Tongue (tissue), 1 donor: Measurements from ENCODE around the gene TARP.
"Not testable (repeated sequence)": the region's sequence is repeated elsewhere in the genome, so short reads cannot be mapped to it uniquely, and the experiment has no call there.

Experiments used
- DNase-seq: peaks from one replicate; pipeline ENCODE4 v3.0.0-alpha.2; 2015

TARP gene

DNA sequence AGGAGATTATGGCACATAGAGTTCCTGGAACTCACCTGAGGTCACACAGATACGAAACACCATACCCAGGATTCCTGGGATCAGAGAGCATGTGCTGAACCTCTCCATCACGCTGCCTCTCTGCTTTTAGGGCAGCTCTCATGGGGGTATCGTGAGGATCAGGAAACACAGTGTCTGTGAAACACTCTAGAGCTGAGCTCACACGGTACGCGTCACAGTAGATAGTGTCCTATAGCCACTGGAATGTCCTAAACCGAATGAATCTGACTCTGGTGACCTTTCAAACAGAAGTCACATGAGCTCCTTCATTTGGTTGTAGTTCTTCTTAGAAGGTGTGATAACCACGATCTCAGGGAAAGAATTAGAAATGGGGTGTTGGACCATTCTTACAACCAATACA lies 14.3 kb downstream of the TARP start:
- DNase-seq, result not testable (repeated sequence)

DNA sequence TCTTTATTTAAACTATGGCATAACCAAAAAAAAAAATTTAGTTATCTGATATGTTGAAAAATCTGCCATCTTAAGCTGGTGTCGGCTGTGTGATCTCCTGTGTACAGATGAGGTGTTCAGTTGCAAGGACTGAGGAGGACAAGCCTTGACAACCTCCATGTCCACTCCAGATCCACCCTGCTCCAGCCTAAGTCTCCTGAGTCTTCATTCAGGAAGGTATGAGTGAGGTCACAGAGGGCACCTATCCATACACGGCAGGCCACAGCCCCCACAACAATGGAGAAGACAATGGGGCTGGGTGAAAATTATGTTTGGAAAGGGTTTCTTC lies 16.1 kb downstream of the TARP start:
- DNase-seq, result no peak

DNA sequence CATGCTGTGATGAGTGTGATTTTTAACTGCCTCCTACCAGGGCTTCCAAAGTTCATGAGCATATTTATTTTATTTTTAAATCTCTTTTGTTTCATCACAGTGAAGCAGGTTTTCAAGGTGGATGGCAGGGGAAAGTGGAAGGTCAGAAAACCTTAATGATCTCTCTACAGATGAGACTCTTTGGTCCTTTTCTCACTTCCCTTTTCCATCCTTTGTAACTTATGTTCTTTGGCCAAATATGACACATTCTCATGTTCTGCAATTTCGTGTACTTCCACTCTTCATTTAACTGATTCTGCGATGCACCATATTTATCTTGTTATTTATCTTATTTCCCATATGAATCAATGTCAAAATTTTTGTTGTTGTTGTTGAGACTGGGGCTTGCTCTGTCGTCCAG lies 23.6 kb downstream of the TARP start:
- DNase-seq, result not testable (repeated sequence)

GRCh38 chr7:38248069-38248567 lies 25.3 kb downstream of the TARP start:
- DNase-seq, result no peak

DNA sequence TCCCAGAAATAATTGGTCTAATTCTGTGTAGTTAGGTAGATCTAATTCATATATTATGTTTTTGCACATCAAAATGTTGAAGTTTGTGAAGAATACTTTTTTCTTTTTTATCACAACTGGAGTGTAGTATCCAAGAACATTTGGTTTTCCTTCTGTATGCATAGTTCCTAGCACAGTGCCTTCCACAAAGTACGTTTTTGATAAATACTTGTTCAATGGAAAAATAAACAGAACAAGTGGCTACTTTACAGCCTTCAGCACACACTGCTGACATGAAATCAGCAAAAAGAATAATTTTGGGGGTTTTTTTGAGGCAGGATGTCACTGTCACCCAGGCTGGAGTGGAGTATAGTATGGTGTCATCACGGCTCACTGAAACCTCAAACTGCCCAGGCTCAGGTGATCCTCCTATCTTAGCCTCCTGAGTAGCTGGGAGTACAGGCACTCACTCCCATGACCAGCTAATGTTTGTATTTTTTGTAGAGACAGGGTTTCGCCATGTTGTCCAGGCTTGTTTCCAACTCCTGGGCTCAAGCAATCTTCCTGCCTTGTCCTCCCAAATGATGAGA lies 27.9 kb downstream of the TARP start:
- no peak for DNase-seq

DNA sequence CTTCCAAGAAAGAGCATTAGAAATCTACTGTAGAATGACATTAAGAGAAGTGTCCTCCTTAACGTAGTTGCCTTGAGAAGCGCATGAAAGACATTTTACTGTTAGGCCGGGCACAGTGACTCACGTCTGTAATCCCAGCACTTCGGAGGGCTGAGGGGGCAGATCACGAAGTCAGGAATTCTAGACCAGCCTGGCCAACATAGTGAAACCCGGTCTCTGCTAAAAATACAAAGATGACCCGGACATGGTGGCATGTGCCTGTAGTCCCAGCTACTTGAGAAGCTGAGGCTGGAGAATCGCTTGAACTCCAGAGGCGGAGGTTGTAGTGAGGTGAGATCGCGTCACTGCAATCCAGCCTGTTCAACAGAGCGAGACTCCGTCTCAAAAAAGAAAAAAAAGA lies 28.9 kb downstream of the TARP start:
- DNase-seq, result peak; percentile 16

DNA sequence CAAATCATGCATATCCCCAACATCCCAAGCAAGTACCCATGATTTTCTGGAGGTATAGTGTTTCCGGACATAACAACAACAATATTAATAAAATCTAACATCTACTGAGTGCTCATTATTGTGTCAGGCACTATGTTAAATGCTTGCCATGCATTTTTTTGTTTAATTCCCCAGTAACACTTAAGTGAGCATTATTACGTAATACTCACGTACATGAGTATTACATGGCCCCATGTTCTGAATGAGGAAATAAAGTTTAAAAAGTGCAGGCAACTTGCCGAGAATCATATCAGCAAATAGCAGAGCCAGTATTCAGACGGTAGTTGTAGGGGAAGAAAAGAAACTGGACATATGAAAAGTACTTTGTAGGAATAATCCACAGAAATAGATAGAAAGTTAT lies 30.1 kb downstream of the TARP start:
- DNase-seq, result not testable (repeated sequence)

DNA sequence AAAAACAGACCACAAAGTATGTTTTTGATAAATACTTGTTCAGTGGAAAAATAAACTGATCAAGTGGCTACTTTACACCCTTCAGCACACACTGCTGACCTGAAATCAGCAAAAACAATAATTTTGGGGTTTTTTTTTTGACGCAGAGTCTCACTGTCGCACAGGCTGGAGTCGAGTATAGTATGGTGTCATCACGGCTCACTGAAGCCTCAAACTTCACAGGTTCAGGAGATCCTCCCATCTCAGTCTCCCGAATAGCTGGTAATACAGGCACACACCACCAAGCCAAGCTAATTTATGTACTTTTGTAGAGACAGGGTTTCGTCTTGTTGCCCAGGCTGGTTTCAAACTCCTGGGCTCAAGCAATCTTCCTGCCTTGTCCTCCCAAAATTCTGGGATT lies 30.6 kb downstream of the TARP start:
- no peak for DNase-seq

DNA sequence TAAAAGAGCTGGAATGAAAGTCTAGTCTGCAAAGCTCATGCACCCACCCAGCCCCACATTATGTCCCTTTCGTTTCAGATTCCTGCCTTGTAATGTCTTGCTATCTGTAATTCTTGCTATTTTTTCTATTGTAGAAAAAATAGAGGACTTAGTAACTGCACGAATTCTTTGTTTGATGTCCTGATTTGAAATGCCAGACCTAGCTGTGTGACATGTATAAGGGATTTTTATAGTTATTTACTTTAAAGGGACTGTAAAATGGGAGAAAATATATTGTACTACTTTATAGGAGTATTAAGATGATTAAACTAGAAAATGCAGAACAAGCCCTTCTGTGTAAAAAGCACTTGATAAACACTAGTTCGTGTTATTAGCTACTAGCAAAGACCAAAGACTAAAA lies 32.4 kb downstream of the TARP start:
- DNase-seq, result no peak

DNA sequence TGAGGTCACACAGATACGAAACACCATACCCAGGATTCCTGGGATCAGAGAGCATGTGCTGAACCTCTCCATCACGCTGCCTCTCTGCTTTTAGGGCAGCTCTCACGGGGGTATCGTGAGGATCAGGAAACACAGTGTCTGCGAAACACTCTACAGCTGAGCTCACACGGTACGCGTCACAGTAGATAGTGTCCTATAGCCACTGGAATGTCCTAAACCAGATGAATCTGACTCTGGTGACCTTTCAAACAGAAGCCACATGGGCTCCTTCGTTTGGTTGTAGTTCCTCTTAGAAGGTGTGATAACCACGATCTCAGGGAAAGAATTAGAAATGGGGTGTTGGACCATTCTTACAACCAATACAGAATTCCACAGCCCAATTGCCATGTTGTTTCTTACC lies 34.3 kb downstream of the TARP start:
- not testable (repeated sequence) for DNase-seq

GRCh38 chr7:38235606-38236005 lies 37.8 kb downstream of the TARP start:
- DNase-seq, result no peak

GRCh38 chr7:38234759-38235158 lies 38.7 kb downstream of the TARP start:
- not testable (repeated sequence) for DNase-seq

- no peak for DNase-seq
Measured at GRCh38 chr7:38232502-38233366, 40.7 kb downstream of the TARP start.

- no peak for DNase-seq
Measured at GRCh38 chr7:38229884-38230642, 43.4 kb downstream of the TARP start.

DNA sequence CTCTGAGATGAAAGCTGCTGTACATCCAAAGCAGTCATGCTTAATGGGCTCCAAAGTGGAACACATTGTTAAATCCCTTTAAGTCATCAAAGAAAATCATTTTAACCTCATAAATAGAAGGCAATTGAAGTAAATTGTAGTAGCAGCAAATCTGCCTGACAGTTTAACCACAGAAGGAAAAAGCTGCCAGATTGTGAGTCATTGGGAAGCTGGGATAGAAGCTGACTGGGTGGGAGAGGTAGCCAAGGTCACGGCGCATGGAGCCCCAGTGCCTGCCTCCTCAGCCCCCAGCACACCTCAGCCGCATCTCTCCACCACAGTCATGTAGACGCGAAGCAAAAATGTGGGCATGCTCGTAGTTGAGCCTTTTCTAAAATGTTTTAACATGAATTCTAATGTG lies 44.0 kb downstream of the TARP start:
- peak; percentile 10 for DNase-seq

DNA sequence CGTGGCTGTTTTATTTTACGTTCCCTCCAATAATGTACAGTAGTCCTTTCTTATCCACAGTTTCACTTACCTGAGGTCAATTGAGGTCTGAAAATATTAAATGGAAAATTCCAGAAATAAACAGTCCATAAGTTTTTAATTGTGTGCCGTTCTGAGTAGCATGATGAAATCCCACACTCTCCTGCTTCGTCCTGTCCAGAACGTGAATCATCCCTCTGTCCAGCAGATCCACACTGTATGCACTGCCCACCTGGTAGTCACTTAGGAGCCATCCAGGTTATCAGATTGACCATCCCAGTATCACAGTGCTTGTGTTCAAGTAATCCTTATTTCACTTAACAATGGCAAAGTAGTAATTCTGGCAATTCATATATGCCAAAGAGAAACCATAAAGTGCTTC lies 49.0 kb downstream of the TARP start:
- no peak for DNase-seq

- DNase-seq, result no peak
Measured at GRCh38 chr7:38223306-38223705, 50.1 kb downstream of the TARP start.

DNA sequence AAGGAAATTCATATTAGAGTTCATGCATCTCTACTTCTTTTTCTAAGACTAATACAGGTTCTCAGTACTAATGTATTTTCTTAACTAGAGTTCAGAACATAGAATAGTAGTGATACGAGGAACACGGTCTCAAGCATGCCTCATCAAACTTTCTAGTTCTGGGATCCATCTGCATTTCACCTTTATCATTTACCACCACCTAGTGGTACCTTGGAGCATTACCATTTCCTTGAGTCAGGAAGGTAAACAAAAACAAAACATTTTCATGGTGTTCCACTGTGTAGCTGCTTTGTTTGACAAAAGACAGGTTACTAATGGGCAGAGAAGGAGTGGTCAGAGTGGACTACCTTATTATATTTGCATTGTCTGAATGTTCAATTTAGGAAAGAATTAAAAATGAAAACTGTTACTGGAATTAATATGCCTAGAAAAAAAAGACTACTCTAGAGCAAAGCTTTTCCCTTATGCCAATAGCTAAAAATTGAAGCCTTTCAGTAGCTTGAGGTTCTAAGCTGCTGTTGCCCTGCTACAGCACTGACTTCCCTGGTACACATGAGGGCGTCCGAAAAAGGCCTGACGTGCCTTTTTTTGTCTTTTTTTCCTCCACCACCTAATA lies 50.8 kb downstream of the TARP start:
- peak; percentile 81 for DNase-seq

GRCh38 chr7:38220452-38220851 lies 53.0 kb downstream of the TARP start:
- no peak for DNase-seq

DNA sequence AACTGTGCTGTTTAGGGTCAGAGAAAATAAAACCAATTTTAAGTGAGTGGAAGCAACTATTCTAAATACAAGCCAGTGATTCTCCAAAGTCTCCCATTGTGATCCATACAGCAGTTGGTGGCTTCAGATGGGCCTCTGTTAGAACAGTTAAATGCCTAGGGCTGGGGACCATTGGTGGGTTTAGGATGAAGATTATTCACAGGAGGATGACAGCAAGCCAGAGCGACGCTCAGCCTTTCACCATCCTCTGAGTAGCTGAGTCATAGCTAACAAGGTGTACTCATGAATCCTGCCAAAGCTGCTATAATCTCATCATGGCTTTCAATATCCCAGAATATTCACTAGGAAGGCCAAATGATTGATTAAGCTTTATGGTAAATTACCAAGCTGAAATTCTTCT lies 55.8 kb downstream of the TARP start:
- DNase-seq, result no peak

DNA sequence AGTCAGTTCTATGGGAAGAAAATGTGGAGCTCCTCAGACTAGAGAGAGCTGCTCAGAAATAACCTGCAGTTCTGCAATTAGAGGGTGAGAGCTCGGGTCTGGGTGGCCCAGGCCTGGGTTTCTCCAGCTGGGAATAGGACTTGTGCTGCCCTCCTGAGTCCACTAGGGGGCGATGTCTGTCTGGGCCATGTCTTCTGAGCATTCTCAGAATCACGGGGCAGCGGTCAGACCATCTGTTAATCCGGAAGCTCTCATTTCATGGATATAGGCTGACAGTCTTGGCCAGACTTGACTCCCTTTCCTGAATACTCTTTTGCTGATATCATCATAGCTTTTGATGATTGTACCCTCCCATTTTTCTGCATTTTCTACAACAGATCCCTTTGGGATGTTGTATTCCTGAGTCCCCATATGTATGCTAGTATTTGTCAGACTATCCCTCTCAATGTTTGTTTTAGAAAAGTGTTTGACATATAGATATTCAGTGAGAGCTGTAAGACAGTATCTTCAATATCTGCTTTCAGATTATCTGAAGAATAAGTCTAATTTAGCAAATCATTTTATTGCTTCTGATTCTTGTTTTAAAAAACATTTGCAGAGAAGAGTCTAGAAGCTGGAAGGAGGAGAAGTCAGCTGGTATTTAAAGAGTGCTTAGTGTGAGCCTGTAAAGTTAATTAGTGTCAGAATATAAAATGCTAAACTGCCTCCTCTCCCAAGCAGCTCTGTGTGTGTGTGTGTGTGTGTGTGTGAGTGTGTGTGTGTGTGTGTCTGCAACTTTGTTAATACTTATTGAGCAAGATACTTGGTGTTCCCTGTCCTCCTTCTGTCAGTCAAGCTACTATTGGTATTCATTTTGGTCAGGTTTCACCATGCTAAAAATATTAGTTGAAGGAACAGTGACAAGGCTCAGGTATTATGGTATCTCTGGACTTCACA lies 57.4 kb downstream of the TARP start:
- DNase-seq, result peak; percentile 96

- no peak for DNase-seq
Measured at GRCh38 chr7:38215115-38215514, 58.3 kb downstream of the TARP start.
